ENCODE results near the gene PIP5K1B.

DNA sequence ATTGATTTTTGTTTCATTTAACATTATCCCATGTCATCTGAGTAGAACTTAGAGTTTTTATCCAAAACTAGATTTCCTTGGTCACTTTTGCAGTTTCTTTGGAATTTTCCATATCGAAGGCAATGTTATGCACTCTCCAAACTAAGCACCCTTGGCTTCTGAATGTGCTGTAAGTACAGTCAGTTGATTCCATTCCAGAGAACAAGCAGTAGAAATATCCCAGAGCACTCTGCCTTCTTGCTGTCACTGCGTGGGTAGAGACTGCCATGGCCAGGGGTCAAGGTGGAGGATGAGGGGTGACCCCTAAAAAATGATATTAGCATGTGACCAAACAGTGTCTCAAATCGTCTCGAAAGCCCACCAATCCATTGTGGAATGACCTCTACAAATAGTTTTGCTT is 36.2 kb downstream of the PIP5K1B start:
- TF ChIP-seq POLR2A (IDR thresholded peaks at IDR 0.05) = no peak
- TF ChIP-seq, protein P1, sequence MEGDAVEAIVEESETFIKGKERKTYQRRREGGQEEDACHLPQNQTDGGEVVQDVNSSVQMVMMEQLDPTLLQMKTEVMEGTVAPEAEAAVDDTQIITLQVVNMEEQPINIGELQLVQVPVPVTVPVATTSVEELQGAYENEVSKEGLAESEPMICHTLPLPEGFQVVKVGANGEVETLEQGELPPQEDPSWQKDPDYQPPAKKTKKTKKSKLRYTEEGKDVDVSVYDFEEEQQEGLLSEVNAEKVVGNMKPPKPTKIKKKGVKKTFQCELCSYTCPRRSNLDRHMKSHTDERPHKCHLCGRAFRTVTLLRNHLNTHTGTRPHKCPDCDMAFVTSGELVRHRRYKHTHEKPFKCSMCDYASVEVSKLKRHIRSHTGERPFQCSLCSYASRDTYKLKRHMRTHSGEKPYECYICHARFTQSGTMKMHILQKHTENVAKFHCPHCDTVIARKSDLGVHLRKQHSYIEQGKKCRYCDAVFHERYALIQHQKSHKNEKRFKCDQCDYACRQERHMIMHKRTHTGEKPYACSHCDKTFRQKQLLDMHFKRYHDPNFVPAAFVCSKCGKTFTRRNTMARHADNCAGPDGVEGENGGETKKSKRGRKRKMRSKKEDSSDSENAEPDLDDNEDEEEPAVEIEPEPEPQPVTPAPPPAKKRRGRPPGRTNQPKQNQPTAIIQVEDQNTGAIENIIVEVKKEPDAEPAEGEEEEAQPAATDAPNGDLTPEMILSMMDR (IDR thresholded peaks at IDR 0.05) = no peak

Data from sigmoid colon (tissue), 3 donors.